GM18870 (cell line): Measurements from ENCODE around the gene MAN1A1.
A peak's percentile ranks its signal among the peaks of the same experiment; 100 is the strongest.
"Not testable (repeated sequence)": the region's sequence is repeated elsewhere in the genome, so short reads cannot be mapped to it uniquely, and the experiment has no call there.

Source experiments
- ATAC-seq: cut with Tn5 transposase; IDR thresholded peaks from one replicate; pipeline ENCODE4 v1.9.1; 2021; ENCODE audit warnings: moderate library complexity; ENCODE audit not compliant: unreplicated experiment

Gene MAN1A1

DNA sequence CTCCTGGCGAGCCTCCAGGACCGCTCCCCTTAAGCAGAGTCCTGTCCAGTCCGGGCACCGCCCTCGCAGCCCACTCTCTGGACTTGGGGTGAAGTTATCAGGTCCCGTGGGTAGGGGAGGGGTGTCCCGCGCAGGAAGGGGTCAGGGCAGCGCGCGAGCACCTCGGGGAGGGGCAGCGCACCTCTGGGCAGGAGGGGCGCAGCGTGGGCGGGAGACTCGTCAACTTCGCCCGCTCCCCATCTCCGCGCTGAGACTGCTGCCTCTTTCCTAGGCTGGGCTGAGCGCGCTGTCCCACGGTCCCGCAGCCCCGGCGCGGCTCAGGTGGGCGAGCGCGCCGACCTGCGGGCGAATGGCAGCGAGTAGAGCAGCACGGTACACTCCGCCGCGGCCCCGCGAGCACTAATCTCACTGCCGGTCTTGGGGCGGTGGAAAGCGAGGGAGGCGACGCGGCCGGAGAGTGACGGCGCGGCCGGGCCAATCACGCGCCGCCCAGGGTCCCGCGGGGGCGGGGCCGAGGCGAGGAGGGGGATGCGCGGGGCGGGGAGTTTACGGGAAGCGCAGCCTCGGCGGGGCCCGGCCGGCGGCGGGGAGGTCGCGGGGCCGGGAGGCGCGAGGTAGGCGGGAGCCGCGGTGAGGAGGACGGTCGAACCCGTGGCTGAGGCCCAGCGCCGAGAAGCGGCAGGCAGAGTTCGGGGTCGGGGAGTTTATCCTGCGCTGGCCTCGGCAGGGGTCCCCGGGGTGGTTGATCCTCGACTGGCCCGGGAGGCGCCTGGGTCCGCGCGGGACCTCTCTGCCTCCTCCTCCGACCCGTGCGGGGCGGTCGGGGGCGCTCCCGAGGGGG is at the start of gene MAN1A1:
Gene MAN1A1, minus strand, starts transcription at position 401 of the 841 bp plus-strand sequence. CDS start 696 bp downstream, outside the sequence.
- peak; percentile 49 for ATAC-seq

DNA sequence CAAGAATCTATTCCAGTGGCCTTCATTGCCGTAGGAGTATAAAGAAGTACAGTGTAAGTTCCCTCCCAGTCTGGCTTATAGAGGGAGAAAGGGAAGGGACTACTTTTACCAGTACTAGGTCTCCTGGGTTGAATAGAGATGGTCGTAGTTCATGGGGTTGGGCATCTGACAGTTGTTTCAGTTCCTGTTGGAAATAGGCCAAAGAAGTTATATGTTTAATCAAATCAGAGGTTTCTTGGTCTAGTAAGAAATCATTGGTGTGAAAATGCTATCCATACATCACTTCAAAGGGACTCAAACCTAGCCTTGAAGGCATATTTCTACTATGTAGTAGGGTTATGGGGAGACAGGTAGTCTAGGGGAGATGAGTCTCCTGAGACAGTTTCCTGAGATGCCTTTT is 45.6 kb upstream of the MAN1A1 start:
- ATAC-seq = peak; percentile 39

DNA sequence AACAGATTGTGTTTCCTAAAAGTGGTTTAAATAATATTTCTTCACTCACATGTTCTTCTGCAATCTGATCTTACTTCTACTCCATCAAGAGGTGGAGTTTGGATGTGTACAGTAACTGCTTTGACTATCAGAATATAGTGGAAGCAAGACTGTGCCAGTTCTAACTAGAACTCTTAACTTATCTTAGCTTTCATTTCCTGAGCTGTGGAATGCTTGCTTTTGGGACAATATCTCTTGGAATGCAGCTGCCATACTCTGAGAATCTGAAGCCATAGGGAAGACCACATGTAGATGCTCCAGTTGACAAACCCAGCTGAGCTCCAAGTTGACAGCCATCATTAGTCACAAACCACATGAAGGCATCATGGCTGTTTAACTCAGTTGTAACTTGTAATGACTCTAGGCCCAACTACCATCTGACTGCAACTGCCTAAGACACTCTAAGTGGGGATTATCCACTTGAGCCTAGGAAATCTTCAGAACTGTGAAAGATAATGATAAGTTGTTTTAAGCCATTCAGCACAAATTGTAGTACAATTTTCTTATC is 40.8 kb upstream of the MAN1A1 start:
- no peak for ATAC-seq

DNA sequence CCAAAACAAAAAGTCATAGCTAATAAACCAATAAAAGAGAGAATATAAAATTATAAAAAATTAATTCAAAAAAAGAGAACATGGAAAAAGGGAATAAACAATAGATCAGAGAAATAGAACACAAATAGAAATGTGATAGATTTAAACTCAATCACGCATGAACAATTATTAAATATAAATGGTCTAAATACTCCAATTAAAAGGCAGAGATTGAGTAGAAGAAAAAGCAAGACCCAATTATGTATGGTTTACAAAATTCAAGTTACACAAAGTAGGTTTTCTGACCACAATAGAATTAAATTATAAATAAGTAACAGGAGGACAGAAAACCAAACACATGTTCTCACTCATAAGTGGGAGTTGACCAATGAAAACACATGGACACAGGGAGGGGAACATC is 36.4 kb upstream of the MAN1A1 start:
- ATAC-seq = no peak

DNA sequence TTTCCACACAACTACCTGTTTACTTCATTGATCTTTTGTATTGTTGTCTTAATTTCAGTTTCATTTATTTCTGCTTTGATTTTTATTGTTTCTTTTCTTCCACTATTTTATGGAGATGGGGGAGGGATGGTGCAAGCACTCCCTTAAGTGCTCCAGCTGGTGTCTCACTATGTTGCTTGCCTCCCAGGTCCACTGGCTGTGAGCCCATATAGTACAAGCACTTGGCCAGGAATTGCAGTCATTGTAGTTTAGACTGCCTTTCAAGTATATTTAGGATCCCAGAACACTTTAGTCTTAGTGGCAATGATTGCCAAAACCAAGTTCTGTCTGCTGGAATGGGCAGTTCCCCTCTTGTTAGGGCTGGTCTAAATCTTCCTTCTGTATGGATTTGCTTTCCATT is 34.9 kb upstream of the MAN1A1 start:
- no peak for ATAC-seq

DNA sequence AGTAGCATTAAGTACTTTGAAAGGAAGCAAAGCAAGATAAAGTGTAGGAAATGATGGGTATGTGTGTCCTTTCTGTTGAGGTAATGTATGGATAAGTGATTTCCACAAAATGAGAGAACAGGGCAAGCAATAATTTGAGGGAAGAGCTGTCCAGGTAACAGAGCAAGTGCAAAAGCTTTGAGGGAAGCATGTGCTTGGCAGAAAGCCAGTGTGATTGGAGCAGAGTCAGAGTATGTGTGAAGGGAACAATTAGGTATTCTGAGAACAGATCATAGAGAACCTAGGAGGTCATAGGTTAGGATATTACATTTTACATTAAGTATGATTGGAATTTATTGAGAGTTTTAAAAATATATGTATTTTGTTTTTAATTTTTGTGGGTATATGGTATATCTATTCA is 30.2 kb upstream of the MAN1A1 start:
- ATAC-seq = no peak

DNA sequence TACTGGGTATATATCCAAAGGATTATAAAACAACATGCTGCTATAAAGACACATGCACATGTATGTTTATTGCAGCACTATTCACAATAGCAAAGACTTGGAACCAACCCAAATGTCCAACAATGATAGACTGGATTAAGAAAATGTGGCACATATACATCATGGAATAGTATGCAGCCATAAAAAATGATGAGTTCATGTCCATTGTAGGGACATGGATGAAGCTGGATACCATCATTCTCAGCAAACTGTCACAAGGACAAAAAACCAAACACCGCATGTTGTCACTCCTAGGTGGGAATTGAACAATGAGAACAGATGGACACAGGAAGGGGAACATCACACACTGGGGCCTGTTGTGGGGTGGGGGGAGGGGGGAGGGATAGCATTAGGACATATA is 27.5 kb upstream of the MAN1A1 start:
- ATAC-seq = not testable (repeated sequence)

DNA sequence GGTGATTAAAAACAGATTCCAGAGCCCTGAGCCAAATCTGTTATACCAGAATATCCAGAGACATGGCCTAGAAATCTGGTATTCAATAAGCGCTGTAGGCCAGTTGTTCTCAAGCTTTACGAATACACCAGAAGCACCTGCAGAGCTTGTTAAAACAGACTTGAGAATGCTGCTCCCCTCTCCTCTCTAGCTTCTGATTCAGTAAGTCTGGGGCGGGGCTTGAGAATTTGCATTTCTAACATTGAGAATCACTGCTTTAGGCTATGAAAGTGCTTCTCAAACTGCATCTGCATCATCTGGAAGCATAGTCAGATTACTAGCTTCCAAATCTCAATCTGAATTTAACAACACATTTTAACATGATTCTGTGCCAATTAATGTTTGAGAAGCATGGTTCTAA is 20.5 kb upstream of the MAN1A1 start:
- ATAC-seq = no peak

DNA sequence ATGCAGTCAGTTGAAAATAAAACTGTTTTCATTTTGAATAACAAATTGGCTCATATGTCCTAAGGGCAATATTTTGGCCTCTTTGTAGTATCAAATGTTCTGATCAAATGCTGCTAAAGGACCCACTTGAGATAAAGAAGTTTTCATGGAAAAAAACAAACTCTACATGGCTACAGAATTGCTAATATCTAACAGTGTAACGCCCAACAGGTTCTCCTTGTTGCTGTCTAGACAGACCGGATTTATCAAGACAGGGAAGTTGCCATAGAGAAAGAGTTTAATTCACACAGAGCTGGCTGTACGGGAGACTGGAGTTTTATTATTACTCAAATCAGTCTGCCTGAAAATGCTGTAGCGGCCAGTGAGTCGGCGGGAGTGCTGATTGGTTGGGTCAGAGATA is 19.4 kb upstream of the MAN1A1 start:
- no peak for ATAC-seq

DNA sequence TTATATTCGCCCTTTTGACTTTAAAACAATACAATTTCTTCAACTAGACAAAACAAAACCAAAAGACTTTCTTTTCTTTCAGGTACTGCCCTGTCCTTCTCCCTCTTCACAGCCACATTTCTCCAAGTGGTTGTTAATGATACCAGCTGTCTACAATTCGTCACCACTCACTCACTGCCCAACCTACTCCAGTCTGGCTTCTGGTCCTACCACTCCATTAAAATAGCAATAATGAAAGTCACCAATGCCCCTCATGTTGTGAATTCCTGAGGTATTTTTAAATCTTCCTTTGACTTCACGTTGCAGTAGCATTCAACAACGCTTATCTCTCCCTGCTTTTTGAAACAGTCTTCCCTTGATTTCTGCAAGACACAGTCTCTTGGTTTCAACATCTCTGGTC is 11.6 kb upstream of the MAN1A1 start:
- ATAC-seq = no peak

DNA sequence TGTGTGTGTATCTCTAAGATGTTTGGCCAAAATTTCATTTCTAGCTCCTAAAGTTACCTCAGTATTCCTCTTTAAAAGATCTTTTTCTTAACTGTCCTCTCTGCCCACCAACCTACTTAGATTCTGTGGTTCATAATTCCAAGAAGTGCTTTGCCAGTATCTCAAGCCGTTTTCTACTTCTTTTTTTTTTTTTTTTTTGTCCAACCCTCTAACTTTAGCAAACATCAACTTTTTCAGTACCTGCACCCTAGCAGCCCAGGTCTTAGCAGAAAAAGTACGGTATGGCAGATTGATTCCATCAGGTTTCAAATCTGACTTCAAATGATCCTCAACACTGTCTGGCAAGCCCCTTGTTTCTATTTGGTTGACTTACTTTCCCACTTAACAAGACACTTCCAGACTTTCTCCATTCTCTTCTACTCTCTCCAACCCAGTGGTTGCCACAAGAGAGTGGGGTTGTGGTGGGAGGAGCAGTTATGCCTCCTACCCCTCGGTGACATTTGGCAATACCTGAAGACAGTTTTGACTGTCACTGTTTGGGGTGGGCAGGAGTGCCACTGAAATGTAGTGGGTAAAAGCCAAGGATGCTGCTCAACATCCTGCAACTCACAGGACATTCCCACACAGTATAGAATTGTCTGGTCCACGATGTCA is 10.8 kb upstream of the MAN1A1 start:
- ATAC-seq = no peak

DNA sequence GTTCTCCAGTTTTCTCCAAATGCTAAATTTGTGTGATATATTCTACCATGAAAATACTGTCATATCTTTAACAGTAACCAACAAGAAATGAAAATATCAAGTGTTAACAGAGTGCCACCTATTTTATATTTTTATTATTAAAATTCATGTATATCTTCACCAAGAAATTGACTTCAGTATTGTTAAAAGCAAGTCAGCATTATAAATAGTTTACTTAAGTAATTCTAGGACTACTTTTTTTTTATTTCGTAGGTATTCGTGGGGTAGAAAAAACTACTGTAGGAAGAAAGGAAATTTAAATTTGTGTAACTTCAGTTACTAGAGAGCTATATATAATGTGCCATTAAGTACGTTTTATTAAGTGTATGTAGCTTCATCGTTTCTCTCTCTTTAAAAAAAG is 6.3 kb upstream of the MAN1A1 start:
- ATAC-seq = no peak

DNA sequence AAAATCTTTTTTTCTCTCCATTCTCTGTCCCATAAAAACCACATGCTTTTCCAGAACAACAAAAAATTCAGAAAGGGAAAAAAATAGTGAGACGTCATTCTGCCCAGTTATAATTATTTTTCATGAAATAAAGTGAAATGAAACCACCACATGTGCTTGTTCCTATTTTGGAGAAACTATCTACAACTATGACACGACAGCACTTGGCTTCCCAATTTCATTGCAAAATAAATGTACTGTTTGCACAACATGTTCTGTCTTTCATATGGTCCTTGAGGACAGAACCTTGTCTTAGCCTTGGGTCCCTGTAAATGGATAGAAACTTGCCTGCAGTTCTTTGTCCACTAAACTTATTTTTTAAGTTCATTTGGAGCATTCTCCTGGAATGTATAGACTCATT is 5.6 kb upstream of the MAN1A1 start:
- no peak for ATAC-seq

DNA sequence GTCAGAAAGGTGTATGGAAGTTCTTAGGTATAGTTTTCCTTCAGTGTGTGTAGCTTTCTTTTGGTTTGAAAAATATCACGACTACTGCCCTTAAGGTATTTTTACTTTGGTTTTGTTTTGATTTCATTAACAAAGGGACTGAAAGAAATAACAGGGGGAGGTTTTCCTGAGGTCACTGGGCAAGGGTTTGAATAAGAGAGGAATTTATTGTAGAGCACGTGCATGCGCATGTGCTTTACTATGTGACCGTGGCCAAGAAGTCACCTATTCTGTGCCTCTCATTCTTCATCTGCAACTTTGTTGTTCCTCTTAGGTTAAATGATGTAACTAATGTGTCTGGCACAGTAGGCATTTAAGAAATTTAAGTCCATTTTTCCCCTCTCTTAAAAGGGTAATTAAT is 4.1 kb upstream of the MAN1A1 start:
- ATAC-seq = no peak

DNA sequence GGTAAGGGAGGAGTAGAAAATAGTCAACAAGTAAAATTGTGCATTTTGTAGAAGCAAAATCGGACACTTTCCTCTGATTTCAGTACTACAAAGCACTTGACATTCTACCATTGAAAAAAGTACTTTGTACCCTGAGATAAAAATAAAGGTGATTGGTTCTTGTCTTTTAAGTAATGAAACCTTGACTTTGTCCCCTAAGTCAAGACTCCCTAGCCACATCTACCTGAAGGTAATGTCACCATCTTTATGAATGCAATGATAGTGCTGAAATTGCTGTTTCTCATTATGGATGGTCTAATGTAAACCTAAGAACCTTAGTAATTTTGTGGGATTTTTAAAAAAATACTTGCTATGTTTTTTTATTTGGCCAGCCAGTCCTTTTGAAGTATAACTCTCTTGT is 2.4 kb upstream of the MAN1A1 start:
- ATAC-seq = no peak

DNA sequence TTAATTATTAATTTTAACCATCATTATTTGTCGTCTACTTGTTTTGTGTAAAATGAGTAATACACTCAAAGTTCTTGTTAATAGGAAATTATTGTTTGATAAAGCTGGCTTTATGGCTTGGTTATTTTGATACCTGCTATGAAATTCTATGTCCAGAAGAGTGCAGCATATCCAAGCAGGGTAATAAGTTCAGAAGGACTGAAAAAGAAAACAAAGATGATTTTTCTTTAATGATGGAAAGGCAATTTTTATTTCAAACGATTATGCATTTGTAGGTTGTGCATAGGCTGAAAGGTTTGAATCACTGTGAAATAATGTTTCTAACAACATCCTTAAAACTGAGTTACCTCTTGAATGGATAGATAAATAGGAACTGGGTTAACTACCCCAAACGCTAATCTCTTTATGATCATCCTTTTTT is 1.4 kb upstream of the MAN1A1 start:
- ATAC-seq = no peak

DNA sequence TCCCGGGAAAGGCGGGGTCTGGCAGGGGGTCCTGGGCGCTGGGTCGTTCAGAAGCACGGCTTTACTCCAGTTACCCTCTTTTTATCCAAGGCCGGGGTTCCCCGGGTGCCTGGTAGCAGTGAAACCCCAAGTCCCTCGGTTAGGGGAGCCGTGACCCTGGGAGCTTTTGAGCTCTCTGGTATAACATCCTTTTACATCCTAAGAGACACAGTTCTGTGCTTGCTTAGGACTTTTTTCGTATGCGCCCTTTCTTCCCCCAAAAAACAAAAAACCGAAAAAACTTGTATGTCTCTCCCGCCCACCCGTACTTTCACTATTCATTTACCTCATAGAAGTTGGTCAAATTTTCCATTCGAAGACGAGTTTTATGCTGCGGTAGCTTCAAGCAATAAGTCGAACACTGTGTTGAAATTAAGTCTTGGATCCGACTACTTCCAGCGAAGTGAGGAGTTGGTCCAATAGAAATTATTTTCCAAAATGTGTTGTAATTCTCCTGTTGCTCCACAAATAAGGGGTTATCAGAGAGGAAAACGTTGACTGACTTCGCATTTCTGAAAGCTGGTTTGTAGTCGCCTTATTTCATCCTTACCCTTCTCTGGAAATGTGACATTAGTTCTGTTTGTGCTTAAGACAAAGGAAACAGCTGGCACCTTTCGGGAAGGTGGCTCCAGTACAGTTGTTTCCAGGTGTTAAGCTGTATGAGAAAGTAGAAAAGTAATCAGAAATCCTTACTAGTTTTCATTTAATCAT is 816 bp upstream of the MAN1A1 start:
- peak; percentile 24 for ATAC-seq

DNA sequence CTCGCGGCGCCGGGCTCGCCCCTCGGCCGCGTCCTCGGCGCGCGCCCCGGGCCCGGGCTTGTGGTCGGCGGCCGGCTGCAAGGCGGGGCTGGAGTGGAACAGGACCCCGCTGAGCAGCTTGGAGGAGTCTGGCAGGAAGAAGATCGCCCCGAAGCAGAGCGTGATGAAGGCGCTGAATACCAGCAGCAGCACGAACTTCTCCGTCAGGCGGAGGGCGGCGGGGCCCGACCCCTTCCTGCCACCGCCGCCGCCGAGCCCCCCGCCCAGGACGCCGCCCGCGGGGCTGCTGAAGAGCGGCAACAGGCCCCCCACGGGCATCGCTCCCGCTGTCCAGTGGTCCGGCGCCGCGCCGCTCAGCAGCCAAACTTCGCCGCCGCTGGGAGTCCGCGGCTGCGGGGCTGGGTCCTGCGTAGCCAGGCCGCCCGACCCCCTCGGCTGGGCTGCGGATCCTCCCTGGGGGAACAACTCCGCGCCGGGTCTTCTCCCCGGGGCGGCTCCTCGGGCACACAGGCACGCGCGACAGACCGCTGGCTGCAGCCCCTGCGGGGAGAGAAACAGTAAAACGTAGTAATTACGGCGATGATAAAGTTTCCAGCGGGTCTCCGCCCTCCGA is 707 bp downstream of the MAN1A1 start:
- ATAC-seq = no peak

DNA sequence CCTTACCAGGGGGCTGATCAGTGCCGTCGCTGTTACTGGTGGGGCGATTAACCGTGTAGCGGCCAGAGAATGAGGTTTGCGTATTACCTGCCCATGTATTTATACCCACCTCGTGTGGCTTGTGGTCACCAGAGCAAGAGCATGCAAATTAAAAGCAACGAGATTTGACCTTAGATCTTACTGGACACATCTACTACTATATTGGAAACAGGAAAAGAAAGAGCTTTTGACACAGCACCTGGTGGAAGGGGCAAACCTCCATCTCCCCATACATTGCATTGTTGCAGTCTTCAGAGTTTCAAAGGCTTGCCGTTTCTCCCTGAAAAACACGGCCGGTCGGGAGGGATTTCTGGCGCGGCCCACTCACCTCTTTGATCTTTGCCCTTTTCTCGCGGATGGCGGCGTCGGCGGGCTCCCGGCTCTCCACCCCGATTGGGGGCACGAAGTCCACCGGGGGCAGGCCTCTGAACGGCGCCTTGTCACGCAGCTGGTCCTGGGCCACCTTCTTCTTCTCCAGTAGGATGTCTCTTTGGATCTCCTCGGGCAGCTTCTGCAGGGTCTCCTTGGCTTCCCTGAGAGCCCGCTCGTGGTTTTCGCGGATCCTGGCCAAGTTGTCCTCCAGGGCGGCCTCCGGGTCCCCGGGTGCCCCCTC is 1.3 kb downstream of the MAN1A1 start:
- ATAC-seq = peak; percentile 35

DNA sequence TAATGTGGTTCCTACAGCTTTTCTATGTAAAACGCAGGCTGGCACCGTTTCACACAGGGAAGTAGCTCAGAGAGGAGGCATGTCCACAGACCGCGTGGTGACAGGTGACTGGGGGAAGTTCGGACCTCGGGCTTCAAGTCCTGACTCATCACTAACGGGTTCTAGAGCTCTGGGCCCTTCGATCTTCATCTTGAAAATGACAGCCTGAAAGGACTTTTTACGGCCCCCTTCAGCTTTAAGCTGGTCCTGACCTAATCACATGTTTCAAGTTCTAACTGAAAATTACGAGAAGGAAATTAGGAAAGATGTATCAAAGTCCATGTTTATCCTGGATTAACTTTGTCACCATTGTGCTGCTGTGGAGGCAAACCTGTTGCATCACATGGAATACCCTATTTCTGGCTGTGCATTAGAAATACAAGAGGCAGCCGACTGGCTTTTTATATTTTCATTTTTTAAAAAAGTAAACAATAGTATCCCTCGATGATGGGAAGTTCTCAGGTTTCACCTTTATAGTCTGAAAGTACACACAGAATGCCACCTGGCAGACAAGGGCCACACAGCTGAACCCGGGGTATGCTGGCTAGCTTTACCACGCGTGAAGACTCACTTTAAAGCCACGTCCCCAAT is 2.0 kb downstream of the MAN1A1 start:
- ATAC-seq = peak; percentile 28
